HG02588 (cell line): Measurements from ENCODE around the gene JAKMIP1.
A peak's percentile ranks its signal among the peaks of the same experiment; 100 is the strongest.

Experiments used
- ATAC-seq: cut with Tn5 transposase; IDR thresholded peaks from one replicate; pipeline ENCODE4 v1.9.1; 2021; ENCODE audit warnings: mild to moderate bottlenecking, moderate library complexity; ENCODE audit not compliant: unreplicated experiment

JAKMIP1 gene

GRCh38 chr4:6183740-6184139, 16.6 kb downstream of the JAKMIP1 start:
- peak; percentile 44 for ATAC-seq

GRCh38 chr4:6182376-6183280, 17.7 kb downstream of the JAKMIP1 start:
- ATAC-seq = no peak

GRCh38 chr4:6180841-6181631, 19.3 kb downstream of the JAKMIP1 start:
- ATAC-seq = peak; percentile 85

- no peak for ATAC-seq
Measured at GRCh38 chr4:6179362-6179761, 21.0 kb downstream of the JAKMIP1 start.

GRCh38 chr4:6178757-6179156, 21.6 kb downstream of the JAKMIP1 start:
- no peak for ATAC-seq

GRCh38 chr4:6177587-6178197, 22.7 kb downstream of the JAKMIP1 start:
- no peak for ATAC-seq

GRCh38 chr4:6175426-6175825, 24.9 kb downstream of the JAKMIP1 start:
- ATAC-seq = no peak

GRCh38 chr4:6172927-6173200, 27.5 kb downstream of the JAKMIP1 start:
- no peak for ATAC-seq

- no peak for ATAC-seq
Measured at GRCh38 chr4:6172093-6172926, 28.0 kb downstream of the JAKMIP1 start.

GRCh38 chr4:6169239-6169638, 31.1 kb downstream of the JAKMIP1 start:
- no peak for ATAC-seq

GRCh38 chr4:6165766-6166165, 34.6 kb downstream of the JAKMIP1 start:
- ATAC-seq = no peak

- ATAC-seq = no peak
Measured at GRCh38 chr4:6162885-6163284, 37.5 kb downstream of the JAKMIP1 start.

GRCh38 chr4:6161921-6162464, 38.4 kb downstream of the JAKMIP1 start:
- ATAC-seq = no peak

GRCh38 chr4:6160536-6160935, 39.8 kb downstream of the JAKMIP1 start:
- ATAC-seq = no peak

GRCh38 chr4:6157926-6158325, 42.4 kb downstream of the JAKMIP1 start:
- ATAC-seq = no peak

- ATAC-seq = no peak
Measured at GRCh38 chr4:6155996-6156750, 44.2 kb downstream of the JAKMIP1 start.

GRCh38 chr4:6154875-6155274, 45.5 kb downstream of the JAKMIP1 start:
- no peak for ATAC-seq

GRCh38 chr4:6153874-6154273, 46.5 kb downstream of the JAKMIP1 start:
- ATAC-seq = no peak

- no peak for ATAC-seq
Measured at GRCh38 chr4:6152869-6153705, 47.3 kb downstream of the JAKMIP1 start.
